Left forelimb (tissue), 1 donor: ENCODE measurements around the gene PDCD11.
A peak's percentile ranks its signal among the peaks of the same experiment; 100 is the strongest.
"Not testable (repeated sequence)": the region's sequence is repeated elsewhere in the genome, so short reads cannot be mapped to it uniquely, and the experiment has no call there.

ENCODE experiments used
- DNase-seq: peaks from one replicate; pipeline ENCODE4 v3.0.0-alpha.2; 2018; ENCODE audit warnings: low spot score

PDCD11 gene, protein sequence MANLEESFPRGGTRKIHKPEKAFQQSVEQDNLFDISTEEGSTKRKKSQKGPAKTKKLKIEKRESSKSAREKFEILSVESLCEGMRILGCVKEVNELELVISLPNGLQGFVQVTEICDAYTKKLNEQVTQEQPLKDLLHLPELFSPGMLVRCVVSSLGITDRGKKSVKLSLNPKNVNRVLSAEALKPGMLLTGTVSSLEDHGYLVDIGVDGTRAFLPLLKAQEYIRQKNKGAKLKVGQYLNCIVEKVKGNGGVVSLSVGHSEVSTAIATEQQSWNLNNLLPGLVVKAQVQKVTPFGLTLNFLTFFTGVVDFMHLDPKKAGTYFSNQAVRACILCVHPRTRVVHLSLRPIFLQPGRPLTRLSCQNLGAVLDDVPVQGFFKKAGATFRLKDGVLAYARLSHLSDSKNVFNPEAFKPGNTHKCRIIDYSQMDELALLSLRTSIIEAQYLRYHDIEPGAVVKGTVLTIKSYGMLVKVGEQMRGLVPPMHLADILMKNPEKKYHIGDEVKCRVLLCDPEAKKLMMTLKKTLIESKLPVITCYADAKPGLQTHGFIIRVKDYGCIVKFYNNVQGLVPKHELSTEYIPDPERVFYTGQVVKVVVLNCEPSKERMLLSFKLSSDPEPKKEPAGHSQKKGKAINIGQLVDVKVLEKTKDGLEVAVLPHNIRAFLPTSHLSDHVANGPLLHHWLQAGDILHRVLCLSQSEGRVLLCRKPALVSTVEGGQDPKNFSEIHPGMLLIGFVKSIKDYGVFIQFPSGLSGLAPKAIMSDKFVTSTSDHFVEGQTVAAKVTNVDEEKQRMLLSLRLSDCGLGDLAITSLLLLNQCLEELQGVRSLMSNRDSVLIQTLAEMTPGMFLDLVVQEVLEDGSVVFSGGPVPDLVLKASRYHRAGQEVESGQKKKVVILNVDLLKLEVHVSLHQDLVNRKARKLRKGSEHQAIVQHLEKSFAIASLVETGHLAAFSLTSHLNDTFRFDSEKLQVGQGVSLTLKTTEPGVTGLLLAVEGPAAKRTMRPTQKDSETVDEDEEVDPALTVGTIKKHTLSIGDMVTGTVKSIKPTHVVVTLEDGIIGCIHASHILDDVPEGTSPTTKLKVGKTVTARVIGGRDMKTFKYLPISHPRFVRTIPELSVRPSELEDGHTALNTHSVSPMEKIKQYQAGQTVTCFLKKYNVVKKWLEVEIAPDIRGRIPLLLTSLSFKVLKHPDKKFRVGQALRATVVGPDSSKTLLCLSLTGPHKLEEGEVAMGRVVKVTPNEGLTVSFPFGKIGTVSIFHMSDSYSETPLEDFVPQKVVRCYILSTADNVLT (N-terminal part only)

GRCh38 chr10:103396067-103396788 is at the start of gene PDCD11, which contains the start of gene ATP5MK:
TSS of gene PDCD11 (plus strand) at chr10:103396626. CDS start at chr10:103398427, 1,801 bp downstream.
TSS of gene ATP5MK (minus strand) at chr10:103396475. CDS start at chr10:103392457, 4,018 bp downstream.
- peak; percentile 96 for DNase-seq

DNA sequence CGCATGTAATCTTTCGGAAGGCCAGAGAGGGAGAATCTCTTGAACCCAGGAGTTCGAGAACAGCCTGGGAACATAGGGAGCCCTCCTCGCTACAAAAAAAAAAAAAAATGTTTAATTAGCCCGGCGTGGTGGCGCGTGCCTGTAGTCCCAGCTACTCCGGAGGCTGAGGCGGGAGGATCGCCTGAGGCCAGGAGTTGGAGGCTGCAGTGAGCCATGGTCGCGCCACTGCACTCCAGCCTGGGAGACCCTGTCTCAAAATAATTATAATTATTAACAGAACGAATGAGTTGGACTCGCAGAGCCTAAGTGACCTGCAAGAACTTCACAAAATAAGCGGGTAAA is 46.3 kb upstream of the PDCD11 start:
- no peak for DNase-seq

DNA sequence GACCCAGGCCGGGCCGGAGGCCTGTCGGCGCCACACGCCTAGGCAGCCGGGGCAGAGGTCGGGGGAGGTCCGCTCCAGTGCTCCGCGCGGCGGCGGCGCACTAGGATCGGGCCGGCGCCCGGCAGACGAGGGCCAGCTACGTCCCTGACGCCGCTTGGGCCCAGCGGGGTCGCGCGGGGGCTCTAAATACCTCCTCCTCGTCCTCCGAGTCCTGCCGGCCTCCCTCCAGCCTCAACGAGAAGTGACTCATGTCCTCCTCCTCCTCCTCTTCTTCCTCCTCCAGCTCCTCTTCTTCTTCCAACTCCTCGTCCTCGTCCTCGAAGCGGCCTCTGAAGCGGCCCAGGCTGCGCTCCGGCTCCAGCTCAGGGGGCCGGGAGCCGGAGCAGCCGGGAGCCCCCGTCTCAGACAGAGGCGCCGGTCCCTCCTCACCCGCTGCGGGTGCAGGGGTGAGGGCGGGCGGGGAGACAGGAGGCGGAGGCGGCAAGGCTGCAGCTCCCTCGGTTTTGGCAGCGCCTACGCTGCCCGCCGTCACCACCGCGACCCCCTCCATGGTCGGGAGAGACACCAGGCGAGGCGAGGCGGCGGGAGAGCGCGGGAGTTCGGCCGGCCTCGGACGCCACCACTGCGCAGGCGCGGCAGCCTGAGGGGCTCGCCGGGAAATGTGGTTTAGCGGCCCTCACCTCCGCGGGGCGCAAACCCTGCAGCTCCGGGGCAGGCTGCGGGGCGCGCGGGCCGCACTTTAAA is 45.7 kb upstream of the PDCD11 start, which contains the start of gene PCGF6:
TSS of gene PCGF6 (minus strand) at position 624 of the 744 bp plus-strand sequence. CDS start at position 550, 74 bp downstream.
- peak; percentile 91 for DNase-seq

GRCh38 chr10:103353281-103353680 is 43.1 kb upstream of the PDCD11 start:
- DNase-seq = no peak

DNA sequence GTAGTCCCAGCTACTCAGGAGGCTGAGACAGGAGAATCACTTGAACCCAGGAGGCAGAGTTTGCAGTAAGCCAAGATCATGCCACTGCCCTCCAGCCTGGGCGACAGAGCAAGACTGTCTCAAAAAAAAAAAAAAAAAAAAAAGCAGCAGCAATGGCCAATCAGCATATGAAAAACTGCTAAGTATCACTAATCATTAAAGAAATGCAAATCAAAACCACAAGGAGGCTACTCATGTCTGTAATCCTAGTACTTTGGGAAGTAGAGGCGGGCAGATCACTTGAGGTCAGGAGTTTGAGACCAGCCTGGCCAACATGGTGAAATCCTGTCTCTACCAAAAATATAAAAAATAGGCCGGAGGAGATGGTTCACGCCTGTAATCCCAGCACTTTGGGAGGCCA is 41.9 kb upstream of the PDCD11 start:
- DNase-seq = not testable (repeated sequence)

GRCh38 chr10:103355906-103356599 is 40.4 kb upstream of the PDCD11 start:
- DNase-seq = no peak

DNA sequence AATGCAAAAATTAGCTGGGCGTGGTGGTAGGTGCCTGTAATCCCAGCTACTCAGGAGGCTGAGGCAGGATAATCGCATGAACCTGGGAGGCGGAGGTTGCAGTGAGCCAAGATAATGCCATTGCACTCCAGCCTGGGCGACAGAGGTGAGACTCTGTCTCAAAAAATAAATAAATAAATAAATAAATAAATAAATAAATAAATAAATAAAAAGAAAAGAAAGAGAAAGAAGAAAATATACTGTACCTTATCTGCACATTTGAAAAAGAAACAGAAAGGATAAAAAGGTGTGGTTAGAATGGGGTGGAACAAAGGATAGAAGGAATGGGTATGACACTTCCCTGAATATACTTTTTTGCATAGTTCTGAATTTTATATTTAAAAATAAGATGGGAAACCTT is 36.9 kb upstream of the PDCD11 start:
- not testable (repeated sequence) for DNase-seq

GRCh38 chr10:103360791-103361190 is 35.6 kb upstream of the PDCD11 start:
- not testable (repeated sequence) for DNase-seq

- no peak for DNase-seq
Measured at GRCh38 chr10:103367379-103367781, 29.0 kb upstream of the PDCD11 start.

DNA sequence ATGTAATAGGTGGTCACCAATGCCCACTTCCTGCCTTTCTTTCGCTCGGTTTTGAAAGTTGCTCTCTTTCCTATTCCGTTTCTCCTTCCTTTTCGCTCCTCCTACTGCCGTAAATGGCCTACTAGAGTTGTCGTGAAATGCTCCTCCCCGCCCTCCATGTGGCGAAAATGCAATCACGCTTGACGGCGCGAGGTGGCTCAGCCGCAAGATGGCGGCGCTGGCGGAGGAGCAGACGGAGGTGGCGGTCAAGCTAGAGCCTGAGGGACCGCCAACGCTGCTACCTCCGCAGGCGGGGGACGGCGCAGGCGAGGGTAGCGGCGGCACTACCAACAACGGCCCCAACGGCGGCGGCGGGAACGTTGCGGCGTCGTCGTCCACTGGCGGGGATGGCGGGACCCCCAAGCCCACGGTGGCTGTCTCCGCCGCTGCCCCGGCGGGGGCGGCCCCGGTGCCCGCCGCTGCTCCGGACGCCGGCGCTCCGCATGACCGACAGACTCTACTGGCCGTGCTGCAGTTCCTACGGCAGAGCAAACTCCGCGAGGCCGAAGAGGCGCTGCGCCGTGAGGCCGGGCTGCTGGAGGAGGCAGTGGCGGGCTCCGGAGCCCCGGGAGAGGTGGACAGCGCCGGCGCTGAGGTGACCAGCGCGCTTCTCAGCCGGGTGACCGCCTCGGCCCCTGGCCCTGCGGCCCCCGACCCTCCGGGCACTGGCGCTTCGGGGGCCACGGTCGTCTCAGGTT is 28.5 kb upstream of the PDCD11 start, which contains the start of gene TAF5:
TSS of gene TAF5 (plus strand) at position 195 of the 737 bp plus-strand sequence. CDS start at position 209, 14 bp downstream.
- peak; percentile 90 for DNase-seq

- DNase-seq = no peak
Measured at GRCh38 chr10:103373544-103373943, 22.9 kb upstream of the PDCD11 start.

DNA sequence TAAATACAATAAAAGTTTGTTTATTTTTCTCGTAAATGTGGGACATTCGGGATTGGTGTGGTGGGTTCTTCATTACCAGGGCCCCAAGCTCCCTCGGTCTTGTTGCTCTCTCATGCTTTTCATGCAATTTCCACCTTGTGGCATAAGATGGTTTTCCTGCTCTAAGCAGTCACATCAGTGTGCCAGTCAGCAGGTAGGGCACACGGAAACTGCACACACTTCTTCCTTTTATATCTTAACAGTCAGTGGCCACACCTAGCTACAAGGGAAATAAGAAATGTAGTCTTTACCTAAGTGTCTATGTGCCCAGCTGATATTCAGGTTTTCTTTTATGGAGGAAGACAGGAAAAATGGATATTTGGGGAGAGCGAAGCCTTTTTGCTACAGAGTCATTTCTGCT is 22.2 kb upstream of the PDCD11 start:
- no peak for DNase-seq

DNA sequence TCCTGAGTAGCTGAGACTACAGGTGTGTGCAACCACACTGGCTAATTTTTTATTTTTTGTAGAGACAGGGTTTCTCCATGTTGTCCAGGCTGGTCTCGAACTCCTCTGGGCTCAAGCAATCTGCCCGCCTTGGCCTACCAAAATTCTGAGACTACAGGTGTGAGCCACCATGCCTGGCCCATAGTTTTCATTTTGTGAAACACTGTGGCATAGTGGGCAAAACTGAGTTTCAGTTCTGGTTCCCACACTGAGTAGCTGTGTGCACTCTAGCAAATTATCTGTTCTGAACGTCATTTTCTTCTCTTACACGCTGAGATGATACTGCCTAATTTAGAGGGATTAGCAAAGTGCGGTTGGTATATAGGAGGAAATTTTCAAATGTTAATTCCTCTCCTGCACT is 13.7 kb upstream of the PDCD11 start:
- no peak for DNase-seq

GRCh38 chr10:103394180-103394579 is 2.2 kb upstream of the PDCD11 start:
- DNase-seq = no peak

DNA sequence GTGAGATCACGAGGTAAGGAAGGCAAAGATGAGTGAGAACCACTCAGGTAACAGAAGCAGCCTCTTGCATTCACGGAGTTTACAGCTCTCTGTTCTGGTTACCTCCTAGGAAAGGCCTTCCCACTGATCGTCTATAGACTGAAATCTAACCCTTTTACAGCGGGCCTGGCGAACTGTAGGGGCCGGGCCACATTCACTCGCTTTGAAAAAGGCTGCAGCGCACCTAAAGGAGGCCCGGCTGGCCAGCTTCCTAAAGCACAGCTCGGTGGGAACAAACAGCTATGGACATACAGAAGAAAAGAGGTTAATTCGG is 716 bp upstream of the PDCD11 start:
- DNase-seq = no peak

DNA sequence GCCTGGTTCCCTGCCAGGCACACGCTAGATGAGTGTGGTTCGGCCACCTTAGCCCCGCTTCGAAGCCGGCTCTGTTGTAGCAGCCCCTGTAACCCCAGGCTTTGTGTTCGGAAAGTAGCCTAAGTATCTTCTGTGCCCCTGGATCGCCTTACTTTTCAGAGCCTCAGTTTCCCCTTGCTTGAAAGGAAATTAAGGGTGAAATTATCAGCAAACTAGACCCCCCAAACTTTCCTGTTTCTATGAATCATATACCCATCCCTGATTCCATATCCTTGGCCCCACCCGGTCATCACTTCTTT is 312 bp downstream of the PDCD11 start:
- no peak for DNase-seq

GRCh38 chr10:103397191-103397825 is 882 bp downstream of the PDCD11 start:
- DNase-seq = peak; percentile 31

- no peak for DNase-seq
Measured at GRCh38 chr10:103413564-103413963, 17.1 kb downstream of the PDCD11 start.

- DNase-seq = no peak
Measured at GRCh38 chr10:103415581-103415980, 19.2 kb downstream of the PDCD11 start.
